ENCODE results near the gene WDR88.

DNA sequence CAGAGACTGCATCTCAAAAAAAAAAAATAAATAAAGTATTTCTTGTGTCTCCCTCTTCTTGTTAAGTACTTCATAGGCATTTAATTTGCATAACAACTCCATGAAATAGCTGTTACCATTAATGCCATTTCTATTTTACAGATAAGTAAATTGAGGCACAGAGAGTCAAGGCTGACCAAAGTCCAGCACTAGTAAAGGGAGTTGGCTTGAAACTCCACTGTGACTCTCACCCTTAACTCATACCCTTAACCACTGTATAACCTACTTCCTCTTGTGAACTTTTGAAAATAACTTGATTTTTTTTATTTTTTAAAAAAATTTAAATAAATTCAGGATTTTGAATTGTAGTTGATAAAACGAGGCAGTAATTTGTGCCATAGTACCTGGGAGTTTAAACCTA lies 45.0 kb upstream of the WDR88 start:
- TF ChIP-seq HNF4G (IDR thresholded peaks at IDR 0.05; ENCODE audit: borderline replicate concordance, low read depth, low read length): no peak
- TF ChIP-seq HNF4G (CRISPR knock-in tag; IDR thresholded peaks at IDR 0.05; ENCODE audit: borderline replicate concordance, low read depth): no peak
- TF ChIP-seq, protein P1, sequence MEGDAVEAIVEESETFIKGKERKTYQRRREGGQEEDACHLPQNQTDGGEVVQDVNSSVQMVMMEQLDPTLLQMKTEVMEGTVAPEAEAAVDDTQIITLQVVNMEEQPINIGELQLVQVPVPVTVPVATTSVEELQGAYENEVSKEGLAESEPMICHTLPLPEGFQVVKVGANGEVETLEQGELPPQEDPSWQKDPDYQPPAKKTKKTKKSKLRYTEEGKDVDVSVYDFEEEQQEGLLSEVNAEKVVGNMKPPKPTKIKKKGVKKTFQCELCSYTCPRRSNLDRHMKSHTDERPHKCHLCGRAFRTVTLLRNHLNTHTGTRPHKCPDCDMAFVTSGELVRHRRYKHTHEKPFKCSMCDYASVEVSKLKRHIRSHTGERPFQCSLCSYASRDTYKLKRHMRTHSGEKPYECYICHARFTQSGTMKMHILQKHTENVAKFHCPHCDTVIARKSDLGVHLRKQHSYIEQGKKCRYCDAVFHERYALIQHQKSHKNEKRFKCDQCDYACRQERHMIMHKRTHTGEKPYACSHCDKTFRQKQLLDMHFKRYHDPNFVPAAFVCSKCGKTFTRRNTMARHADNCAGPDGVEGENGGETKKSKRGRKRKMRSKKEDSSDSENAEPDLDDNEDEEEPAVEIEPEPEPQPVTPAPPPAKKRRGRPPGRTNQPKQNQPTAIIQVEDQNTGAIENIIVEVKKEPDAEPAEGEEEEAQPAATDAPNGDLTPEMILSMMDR (CRISPR knock-in tag; IDR thresholded peaks at IDR 0.05): no peak
- TF ChIP-seq, protein P2, sequence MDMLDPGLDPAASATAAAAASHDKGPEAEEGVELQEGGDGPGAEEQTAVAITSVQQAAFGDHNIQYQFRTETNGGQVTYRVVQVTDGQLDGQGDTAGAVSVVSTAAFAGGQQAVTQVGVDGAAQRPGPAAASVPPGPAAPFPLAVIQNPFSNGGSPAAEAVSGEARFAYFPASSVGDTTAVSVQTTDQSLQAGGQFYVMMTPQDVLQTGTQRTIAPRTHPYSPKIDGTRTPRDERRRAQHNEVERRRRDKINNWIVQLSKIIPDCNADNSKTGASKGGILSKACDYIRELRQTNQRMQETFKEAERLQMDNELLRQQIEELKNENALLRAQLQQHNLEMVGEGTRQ (IDR thresholded peaks at IDR 0.05; ENCODE audit: low read depth, low read length): no peak
- TF ChIP-seq, protein P2 (CRISPR knock-in tag; IDR thresholded peaks at IDR 0.05; ENCODE audit: borderline replicate concordance): no peak
- no peak for TF ChIP-seq ELF3 (CRISPR knock-in tag; IDR thresholded peaks at IDR 0.05)
- TF ChIP-seq, protein P3, sequence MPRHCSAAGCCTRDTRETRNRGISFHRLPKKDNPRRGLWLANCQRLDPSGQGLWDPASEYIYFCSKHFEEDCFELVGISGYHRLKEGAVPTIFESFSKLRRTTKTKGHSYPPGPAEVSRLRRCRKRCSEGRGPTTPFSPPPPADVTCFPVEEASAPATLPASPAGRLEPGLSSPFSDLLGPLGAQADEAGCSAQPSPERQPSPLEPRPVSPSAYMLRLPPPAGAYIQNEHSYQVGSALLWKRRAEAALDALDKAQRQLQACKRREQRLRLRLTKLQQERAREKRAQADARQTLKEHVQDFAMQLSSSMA (CRISPR knock-in tag; IDR thresholded peaks at IDR 0.05): no peak
- TF ChIP-seq NFIC (IDR thresholded peaks at IDR 0.05; ENCODE audit: low read length): no peak
- TF ChIP-seq YY1 (IDR thresholded peaks at IDR 0.05; ENCODE audit: insufficient read depth, insufficient replicate concordance, low read depth, low read length): no peak
- TF ChIP-seq NKX3-1 (CRISPR knock-in tag; IDR thresholded peaks at IDR 0.05): no peak
- TF ChIP-seq ZFX (CRISPR knock-in tag; IDR thresholded peaks at IDR 0.05; ENCODE audit: low read depth): no peak
- no peak for TF ChIP-seq POGZ (CRISPR knock-in tag; IDR thresholded peaks at IDR 0.05)
- TF ChIP-seq FOSL1 (CRISPR knock-in tag; IDR thresholded peaks at IDR 0.05; ENCODE audit: borderline replicate concordance): no peak
- TF ChIP-seq POLR2A (IDR thresholded peaks at IDR 0.05; ENCODE audit: insufficient read depth in 1 of 2, low read depth in 2 of 2, low read length in 2 of 2): no peak
- no peak for TF ChIP-seq EP300 (IDR thresholded peaks at IDR 0.05; ENCODE audit: low read depth in 2 of 2, low read length in 2 of 2)
- no peak for TF ChIP-seq EP300 (CRISPR knock-in tag; IDR thresholded peaks at IDR 0.05; ENCODE audit: borderline replicate concordance)
